K562 (cell line): ENCODE data around the gene ESD. TPM values are rescaled to one million over a fixed set of nuclear protein-coding genes. Genes with fewer than 3 reads are reported as not detected.

Experiments
- NKRF ChIP-seq: fragments of 450-650 bp; IDR thresholded peaks from 2 replicates; pipeline ENCODE4 v1.6.1; 2016; ENCODE audit warnings: borderline replicate concordance
- ZBTB8A ChIP-seq: fragments of 450-650 bp; IDR thresholded peaks from 2 replicates; pipeline ENCODE4 v1.6.1; 2018; ENCODE audit warnings: mild to moderate bottlenecking, moderate library complexity; ENCODE audit not compliant: partially characterized antibody
- ZNF778 ChIP-seq: fragments of 450-650 bp; formaldehyde crosslinking; IDR thresholded peaks from 2 replicates; pipeline ENCODE4 v1.4.0; 2020; ENCODE audit warnings: mild to moderate bottlenecking, moderate library complexity
- polyA plus RNA-seq, 8 experiments: library from polyadenylated mRNA; depleted of rRNA in 4 of 8; stranded (reverse) in 5 of 8; unstranded in 3 of 8; fragments of >200 nt; fragmentation: Nextera tagmentation in 2 of 8; fragmentation: Illumina TruSeq in 1 of 8; extraction: Ambion mirVana in 2 of 8; extraction: Trizol in 1 of 8; gene quantifications; 2 replicates each; pipeline versions ENCODE4 v1.2.1 to v1.2.3, GENCODE V29; 2011 to 2014; ENCODE audit warnings: inconsistent platforms in 1 of 8, missing spikeins in 1 of 8
- total RNA-seq, 7 experiments: library from RNA; depleted of rRNA in 6 of 7; stranded (reverse); fragments of >200 nt in 6 of 7; fragmentation: Illumina TruSeq in 2 of 7; extraction: Trizol in 2 of 7; gene quantifications; 2 replicates each; pipeline versions ENCODE4 v1.2.1 to v1.2.3, GENCODE V29; 2011 to 2021; ENCODE audit warnings: low replicate concordance in 1 of 7
- TF ChIP-seq, protein P1 (sequence below), 2 experiments: fragments of 450-650 bp; IDR thresholded peaks; 2 replicates each; pipeline ENCODE4 v1.6.1; 2016; ENCODE audit warnings: mild to moderate bottlenecking in 2 of 2, borderline replicate concordance in 1 of 2, low read depth in 1 of 2, moderate library complexity in 1 of 2
- TF ChIP-seq, protein P2 (sequence below), 3 experiments: IDR thresholded peaks in 2 of 3; conservative IDR thresholded peaks in 1 of 3; 2 replicates each; pipeline ENCODE4 v1.5.1; 2011 to 2012; ENCODE audit warnings: low read length in 3 of 3, mild to moderate bottlenecking in 3 of 3, control low read depth in 2 of 3, improper control_type of control experiment in 1 of 3, inconsistent platforms in 1 of 3, low read depth in 1 of 3, mixed read lengths in 1 of 3, moderate library complexity in 1 of 3; ENCODE audit not compliant: insufficient read depth in 2 of 3

The ESD gene
- total and polyA plus RNA-seq, 9 of the 15 experiments (the other 6 are each of a cell fraction or from before 2014, with no cell fraction given), result 88.9 to 402 (median 232) TPM

GRCh38 chr13:46743191-46743590, 53.8 kb downstream of the ESD start (continued):
- TF ChIP-seq NKRF (no peak), ZNF778 (CRISPR knock-in tag) (no peak), ZBTB8A (no peak)
- TF ChIP-seq, protein P1, sequence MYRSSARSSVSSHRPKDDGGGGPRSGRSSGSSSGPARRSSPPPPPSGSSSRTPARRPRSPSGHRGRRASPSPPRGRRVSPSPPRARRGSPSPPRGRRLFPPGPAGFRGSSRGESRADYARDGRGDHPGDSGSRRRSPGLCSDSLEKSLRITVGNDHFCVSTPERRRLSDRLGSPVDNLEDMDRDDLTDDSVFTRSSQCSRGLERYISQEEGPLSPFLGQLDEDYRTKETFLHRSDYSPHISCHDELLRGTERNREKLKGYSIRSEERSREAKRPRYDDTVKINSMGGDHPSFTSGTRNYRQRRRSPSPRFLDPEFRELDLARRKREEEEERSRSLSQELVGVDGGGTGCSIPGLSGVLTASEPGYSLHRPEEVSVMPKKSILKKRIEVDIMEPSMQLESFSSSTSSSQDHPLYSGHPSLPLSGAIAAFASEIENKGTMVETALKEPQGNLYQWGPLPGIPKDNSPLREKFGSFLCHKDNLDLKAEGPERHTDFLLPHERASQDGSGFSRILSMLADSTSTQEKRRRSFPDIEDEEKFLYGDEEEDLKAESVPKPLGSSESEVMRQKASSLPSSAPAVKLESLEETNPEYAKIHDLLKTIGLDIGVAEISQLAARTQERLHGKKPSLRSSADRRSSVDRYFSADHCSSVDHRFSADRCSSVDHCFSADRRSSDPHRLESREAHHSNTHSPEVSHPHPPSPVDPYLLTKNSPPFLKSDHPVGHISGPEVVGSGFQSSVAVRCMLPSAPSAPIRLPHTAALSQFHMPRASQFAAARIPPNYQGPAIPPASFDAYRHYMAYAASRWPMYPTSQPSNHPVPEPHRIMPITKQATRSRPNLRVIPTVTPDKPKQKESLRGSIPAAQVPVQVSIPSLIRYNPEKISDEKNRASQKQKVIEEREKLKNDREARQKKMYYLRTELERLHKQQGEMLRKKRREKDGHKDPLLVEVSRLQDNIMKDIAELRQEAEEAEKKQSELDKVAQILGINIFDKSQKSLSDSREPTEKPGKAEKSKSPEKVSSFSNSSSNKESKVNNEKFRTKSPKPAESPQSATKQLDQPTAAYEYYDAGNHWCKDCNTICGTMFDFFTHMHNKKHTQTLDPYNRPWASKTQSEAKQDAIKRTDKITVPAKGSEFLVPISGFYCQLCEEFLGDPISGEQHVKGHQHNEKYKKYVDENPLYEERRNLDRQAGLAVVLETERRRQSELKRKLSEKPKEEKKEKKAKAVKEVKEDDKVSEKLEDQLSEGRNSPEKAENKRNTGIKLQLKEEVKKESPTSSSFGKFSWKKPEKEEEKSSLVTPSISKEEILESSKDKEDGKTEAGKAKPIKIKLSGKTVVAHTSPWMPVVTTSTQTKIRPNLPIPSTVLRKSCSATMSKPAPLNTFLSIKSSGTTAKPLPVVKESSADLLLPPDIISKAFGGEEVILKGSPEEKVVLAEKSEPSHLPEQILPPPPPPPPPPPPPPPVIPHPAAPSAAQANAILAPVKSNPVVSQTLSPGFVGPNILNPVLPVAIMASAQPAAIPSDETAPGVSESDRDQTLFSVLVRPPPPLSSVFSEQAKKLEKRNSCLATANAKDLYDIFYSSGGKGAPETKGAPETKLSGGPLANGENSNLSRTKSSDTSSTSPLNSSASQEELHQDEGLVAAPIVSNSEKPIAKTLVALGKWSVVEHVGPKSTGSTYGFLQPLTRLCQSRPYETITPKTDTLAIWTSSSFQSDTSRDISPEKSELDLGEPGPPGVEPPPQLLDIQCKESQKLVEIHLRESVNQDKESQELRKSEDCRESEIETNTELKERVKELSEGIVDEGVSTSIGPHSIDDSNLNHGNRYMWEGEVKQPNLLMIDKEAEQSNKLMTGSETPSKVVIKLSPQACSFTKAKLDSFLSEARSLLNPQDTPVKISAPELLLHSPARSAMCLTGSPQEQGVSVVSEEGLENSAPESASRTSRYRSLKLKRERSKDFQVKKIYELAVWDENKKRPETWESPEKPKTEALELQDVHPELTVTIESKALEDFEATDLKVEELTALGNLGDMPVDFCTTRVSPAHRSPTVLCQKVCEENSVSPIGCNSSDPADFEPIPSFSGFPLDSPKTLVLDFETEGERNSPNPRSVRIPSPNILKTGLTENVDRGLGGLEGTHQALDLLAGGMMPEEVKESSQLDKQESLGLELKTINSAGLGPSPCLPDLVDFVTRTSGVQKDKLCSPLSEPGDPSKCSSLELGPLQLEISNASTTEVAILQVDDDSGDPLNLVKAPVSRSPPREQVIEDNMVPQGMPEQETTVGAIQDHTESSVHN (IDR thresholded peaks at IDR 0.05; ENCODE audit: borderline replicate concordance in 1 of 2, low read depth in 1 of 2), result no peak
- TF ChIP-seq, protein P2, sequence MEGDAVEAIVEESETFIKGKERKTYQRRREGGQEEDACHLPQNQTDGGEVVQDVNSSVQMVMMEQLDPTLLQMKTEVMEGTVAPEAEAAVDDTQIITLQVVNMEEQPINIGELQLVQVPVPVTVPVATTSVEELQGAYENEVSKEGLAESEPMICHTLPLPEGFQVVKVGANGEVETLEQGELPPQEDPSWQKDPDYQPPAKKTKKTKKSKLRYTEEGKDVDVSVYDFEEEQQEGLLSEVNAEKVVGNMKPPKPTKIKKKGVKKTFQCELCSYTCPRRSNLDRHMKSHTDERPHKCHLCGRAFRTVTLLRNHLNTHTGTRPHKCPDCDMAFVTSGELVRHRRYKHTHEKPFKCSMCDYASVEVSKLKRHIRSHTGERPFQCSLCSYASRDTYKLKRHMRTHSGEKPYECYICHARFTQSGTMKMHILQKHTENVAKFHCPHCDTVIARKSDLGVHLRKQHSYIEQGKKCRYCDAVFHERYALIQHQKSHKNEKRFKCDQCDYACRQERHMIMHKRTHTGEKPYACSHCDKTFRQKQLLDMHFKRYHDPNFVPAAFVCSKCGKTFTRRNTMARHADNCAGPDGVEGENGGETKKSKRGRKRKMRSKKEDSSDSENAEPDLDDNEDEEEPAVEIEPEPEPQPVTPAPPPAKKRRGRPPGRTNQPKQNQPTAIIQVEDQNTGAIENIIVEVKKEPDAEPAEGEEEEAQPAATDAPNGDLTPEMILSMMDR (IDR thresholded peaks at IDR 0.05 in 2 of 3, conservative IDR thresholded peaks at IDR 0.05 in 1 of 3; ENCODE audit: insufficient read depth in 2 of 3, low read depth in 1 of 3, low read length in 3 of 3), result no peak
